Kidney (tissue), 14 donors: ENCODE results near the gene DYNC1I1. TPM values are rescaled to one million over a fixed set of nuclear protein-coding genes. Genes with fewer than 3 reads are reported as not detected.

Experiments used
- DNase-seq, 5 donors: peaks; one replicate each; pipeline ENCODE4 v3.0.0-alpha.2; 2013 to 2020
- FAIRE-seq: peaks from 2 replicates; lab custom pipeline; 2012; peaks lifted over from hg19 to GRCh38; lab: Jason Lieb, UNC
- H3K27ac ChIP-seq, 2 donors: one replicate each; pipeline ENCODE4 v1.7.0; 2013; ENCODE audit warnings: low read depth in 2 of 2, low read length in 2 of 2, inconsistent platforms in 1 of 2
- H3K27me3 ChIP-seq: one replicate; pipeline ENCODE4 v1.7.1; 2013; ENCODE audit warnings: low read length, inconsistent platforms; ENCODE audit not compliant: control insufficient read depth, insufficient read depth
- H3K36me3 ChIP-seq, 3 donors: one replicate each; pipeline versions ENCODE4 v1.7.0 to v1.7.1; 2013; ENCODE audit warnings: low read length in 3 of 3, control low read depth in 1 of 3, inconsistent platforms in 1 of 3; ENCODE audit not compliant: insufficient read depth in 3 of 3, control insufficient read depth in 2 of 3
- H3K4me1 ChIP-seq, 3 donors: one replicate each; pipeline versions ENCODE4 v1.7.0 to v1.7.1; 2013; ENCODE audit warnings: low read length in 3 of 3, inconsistent platforms in 1 of 3, low read depth in 1 of 3; ENCODE audit not compliant: control insufficient read depth in 2 of 3, insufficient read depth in 2 of 3
- H3K4me3 ChIP-seq, 3 donors: one replicate each; pipeline versions ENCODE4 v1.7.0 to v1.8.1; 2013; ENCODE audit warnings: low read length in 3 of 3, control low read depth in 1 of 3, inconsistent platforms in 1 of 3
- H3K9ac ChIP-seq, 3 donors: one replicate each; pipeline versions ENCODE4 v1.7.0 to v1.7.1; 2013; ENCODE audit warnings: low read length in 3 of 3, control low read depth in 1 of 3, inconsistent platforms in 1 of 3
- H3K9me3 ChIP-seq, 3 donors: one replicate each; pipeline versions ENCODE4 v1.7.0 to v1.7.1; 2013; ENCODE audit warnings: low read length in 3 of 3, control low read depth in 1 of 3, inconsistent platforms in 1 of 3; ENCODE audit not compliant: control insufficient read depth in 2 of 3, insufficient read depth in 1 of 3
- intact Hi-C: fragments of 100-400 bp; cut with DNase I; formaldehyde crosslinking; loops from one replicate; pipeline ENCODE4 v1.11.1; 2022
- polyA plus RNA-seq: library from polyadenylated mRNA; stranded (reverse); fragments of 350-450 nt; fragmentation: Illumina TruSeq; extraction: RNeasy Lipid Tissue Mini Kit (QIAGEN cat#74804); gene quantifications from one replicate; pipeline ENCODE4 v1.2.3, GENCODE V29; 2014; ENCODE audit warnings: low read depth, low replicate concordance; ENCODE audit not compliant: insufficient read depth
- total RNA-seq: library from RNA; stranded (reverse); fragmentation: NEBNext Ultra II Directional; extraction: Animal tissue kit (Norgen Biotek cat#: 25700); gene quantifications from one replicate; pipeline ENCODE4 v1.2.1, GENCODE V29; 2021
- TF ChIP-seq, protein P1 (sequence below): IDR thresholded peaks from 3 replicates; pipeline ENCODE4 v1.5.1; 2012; ENCODE audit warnings: mild to moderate bottlenecking, moderate library complexity, borderline replicate concordance; ENCODE audit not compliant: insufficient read depth; ENCODE audit errors: extremely low read depth
- donor health status: control.
- donor health status: control.
- donor health status: control.
- donor health status: control.
- donor health status: control.
- donor health status: DM: yes; HTN: yes; CAD: no.
- donor health status: Normal renal cell carcinoma (clear cell type).

The DYNC1I1 gene
- total and polyA plus RNA-seq, 2 donors from 2014 or later: 2.3 to 2.6 TPM

DNA sequence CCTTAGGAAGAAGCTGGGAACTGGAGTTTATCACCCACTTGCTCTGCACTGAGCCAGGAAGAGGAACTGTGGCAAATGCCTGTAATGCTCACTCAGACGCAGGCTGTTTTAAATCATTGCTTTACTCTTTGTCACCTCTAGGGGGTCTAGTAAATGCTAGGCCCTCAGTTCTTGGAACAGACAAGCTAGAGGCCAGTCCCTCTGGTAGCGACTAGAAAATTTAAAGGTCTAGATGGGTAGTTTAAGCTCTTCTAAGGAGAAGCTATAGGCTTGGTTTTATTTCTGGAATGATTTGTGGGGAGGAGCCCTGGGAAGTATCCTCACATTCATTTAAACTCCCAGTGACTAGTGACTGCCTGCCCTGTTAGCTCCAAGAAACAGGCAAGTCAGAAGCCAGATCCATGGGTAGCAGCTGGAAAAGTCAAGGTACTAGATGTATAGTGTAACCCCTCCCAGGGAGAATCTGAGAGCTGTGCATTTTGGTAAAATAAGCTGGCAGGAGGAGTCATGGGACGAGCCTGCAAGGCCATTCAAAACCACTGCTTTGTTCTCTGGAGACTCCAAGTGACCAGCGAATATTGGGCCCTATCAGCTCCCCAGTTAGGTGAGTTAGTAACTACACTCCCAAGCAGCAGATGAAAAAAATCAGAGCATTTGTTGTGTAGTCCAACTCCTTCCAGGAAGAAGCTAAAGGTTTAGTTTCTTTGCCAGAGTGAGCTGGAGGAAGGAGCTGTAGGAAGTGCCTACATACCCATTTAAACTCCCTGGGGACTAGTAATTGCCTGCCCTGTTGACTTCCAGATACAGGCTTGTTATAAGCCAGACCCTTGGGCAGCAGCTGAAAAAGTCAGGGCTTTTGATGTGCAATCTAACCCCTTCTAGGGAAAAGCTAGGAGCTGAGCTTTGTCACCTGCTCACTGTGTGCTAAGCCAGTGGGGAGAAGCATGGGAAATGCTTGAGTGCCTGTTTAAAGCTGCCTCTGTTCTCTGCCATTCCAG lies 68.9 kb downstream of the DYNC1I1 start:
- TF ChIP-seq, protein P1, sequence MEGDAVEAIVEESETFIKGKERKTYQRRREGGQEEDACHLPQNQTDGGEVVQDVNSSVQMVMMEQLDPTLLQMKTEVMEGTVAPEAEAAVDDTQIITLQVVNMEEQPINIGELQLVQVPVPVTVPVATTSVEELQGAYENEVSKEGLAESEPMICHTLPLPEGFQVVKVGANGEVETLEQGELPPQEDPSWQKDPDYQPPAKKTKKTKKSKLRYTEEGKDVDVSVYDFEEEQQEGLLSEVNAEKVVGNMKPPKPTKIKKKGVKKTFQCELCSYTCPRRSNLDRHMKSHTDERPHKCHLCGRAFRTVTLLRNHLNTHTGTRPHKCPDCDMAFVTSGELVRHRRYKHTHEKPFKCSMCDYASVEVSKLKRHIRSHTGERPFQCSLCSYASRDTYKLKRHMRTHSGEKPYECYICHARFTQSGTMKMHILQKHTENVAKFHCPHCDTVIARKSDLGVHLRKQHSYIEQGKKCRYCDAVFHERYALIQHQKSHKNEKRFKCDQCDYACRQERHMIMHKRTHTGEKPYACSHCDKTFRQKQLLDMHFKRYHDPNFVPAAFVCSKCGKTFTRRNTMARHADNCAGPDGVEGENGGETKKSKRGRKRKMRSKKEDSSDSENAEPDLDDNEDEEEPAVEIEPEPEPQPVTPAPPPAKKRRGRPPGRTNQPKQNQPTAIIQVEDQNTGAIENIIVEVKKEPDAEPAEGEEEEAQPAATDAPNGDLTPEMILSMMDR: no peak
- Histone ChIP-seq H3K9me3 (peaks cover 0 to 2% (median 0%) of the 10 kb centered on the region in 3 donors), H3K4me1 (no peaks in the 10 kb centered on the region), H3K36me3 (no peaks in the 10 kb centered on the region), H3K27ac (no peak overlapping the region), H3K4me3 (no peak overlapping the region), H3K9ac (no peak overlapping the region), H3K27me3 (no peaks in the 10 kb centered on the region)
- FAIRE-seq (no peak), DNase-seq (no peak)
- intact Hi-C loops: no loop called here

DNA sequence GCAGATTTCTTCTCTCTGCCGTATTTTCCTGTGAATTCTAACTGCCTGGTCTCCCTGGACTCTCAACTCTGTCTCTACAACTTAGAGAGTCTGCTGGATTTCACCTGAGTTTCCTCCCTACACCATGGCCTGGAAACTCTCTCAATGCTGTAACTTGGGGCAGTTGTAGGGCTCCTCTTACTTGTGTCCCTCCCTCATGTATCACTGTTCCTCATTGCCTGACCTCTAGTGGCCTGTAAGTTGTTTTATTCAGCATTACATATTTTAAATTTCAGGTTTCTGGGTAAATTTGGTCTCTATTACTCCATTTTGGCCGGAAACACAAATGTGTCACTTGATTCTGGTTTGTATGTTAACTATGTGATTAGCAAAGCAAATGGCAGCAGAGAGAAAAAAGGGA lies 70.9 kb downstream of the DYNC1I1 start:
- no peaks in the 10 kb centered on the region for H3K27me3 ChIP-seq
- no peaks in the 10 kb centered on the region for H3K36me3 ChIP-seq
- peaks cover 0 to 2% (median 0%) of the 10 kb centered on the region in 3 donors for H3K9me3 ChIP-seq
- H3K9ac ChIP-seq: no peak overlapping the region
- no peak overlapping the region for H3K4me3 ChIP-seq
- no peak overlapping the region for H3K27ac ChIP-seq
- DNase-seq (no peak), FAIRE-seq (no peak)
- TF ChIP-seq, protein P1: no peak
- intact Hi-C loops: no loop called here
- H3K4me1 ChIP-seq: no peaks in the 10 kb centered on the region

DNA sequence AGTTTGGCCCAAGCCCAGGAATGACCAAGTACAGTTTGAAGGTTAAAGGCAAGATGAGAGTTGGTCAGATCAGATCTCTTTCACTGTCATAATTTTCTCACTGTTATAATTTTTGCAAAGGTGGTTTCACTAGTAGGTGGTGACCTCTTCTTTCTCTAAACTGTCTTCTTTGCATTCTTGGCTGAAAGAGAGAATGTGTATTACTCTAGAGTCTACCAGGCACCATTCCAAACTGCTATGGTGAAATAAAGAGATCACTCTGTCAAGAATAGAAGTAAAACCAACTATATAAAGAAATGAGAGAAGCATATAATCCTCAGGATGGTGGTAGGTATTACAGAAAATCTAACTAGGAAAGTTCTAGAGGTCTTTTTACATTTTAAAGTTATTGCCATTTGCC lies 72.7 kb downstream of the DYNC1I1 start:
- no peak overlapping the region for H3K9ac ChIP-seq
- no peak overlapping the region for H3K27ac ChIP-seq
- H3K4me1 ChIP-seq: no peaks in the 10 kb centered on the region
- H3K4me3 ChIP-seq: no peak overlapping the region
- TF ChIP-seq, protein P1: no peak
- H3K27me3 ChIP-seq: no peaks in the 10 kb centered on the region
- no peak for DNase-seq
- FAIRE-seq: no peak
- intact Hi-C loops: no loop called here
- no peaks in the 10 kb centered on the region for H3K36me3 ChIP-seq
- no peaks in the 10 kb centered on the region for H3K9me3 ChIP-seq
